HG02840 (cell line): ENCODE measurements around the gene CTNNA1.

Experiments used
- ATAC-seq: cut with Tn5 transposase; IDR thresholded peaks from one replicate; pipeline ENCODE4 v1.9.1; 2021; ENCODE audit warnings: mild to moderate bottlenecking, moderate library complexity, moderate number of reproducible peaks; ENCODE audit not compliant: unreplicated experiment, low FRiP score

CTNNA1 gene

GRCh38 chr5:138943599-138944173 lies 190.5 kb downstream of the CTNNA1 start:
- no peak for ATAC-seq

DNA sequence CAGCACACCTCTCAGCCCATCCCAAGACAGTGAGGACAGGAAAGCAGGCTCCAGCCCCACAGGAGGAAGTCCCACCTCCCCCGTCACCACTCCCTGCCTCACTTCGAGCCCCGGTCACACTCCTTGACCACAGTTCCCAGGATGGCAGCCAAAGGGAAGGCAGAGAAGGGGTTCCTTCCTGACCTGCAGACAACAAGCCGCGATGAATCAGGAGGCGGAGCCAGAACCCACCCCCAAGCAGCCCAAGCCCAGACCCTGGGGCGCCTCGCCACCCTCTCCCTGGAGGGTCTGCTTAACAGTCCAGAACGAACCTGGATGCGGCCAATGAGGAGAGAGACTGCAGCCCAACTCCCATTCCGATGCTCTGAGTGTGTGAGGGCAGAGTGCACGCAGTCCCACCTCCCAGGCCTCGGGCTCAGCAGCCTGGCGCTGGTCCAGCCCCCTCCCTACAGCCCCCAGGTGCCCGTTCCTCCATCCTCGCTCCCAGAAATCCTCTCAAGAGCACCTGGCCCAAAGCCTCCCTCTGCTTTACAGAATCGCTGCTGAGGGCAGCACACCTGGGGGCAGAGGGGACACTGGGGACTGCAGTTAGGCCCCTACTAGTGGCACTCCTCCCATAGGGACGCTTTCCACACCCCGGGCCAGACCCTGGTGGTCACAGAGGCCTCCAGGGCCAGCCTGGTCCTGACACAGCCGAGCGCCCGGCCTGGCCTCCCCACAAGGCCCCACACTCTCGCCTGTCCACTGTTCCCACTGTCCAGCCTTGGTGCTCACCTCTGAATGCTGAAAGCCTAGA lies 191.5 kb downstream of the CTNNA1 start:
- no peak for ATAC-seq

GRCh38 chr5:138945421-138946240 lies 192.4 kb downstream of the CTNNA1 start:
- ATAC-seq, result no peak

- no peak for ATAC-seq
Measured at GRCh38 chr5:138946241-138946623, 193.0 kb downstream of the CTNNA1 start.

DNA sequence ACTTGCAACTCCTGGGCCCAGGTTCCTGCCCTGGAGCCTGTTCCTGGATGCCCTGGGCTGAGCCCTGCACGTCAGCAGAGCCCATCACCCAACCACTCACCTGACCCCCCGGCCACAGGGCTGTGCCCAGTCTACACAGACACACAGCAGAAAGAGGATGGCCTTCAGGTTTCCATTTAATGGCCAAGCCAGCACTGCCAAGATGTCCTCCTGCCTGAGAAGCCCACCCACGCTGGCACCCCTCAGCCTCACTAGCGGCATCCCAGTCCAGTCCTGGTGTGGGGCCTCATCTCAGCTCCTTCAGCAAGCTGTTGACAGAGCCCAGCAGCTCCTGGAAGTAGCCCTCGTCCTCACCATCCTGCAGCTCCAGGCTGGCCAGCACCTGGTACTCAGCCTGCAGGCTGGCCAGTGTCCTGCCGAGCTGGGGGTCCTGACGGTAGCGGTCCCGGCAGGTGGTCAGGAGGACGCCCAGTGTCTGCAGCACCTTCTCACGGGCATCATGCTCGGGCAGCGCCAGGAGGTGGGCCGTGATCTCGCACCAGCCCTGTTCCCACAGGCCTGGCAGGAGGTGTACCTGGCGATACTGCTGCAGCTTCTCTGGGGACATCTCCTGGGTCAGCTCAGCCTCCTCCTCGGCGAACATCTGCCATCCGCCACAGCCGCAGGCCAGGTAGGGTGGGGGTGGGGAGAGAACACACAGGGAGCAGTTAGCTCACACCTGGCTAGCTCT lies 193.8 kb downstream of the CTNNA1 start:
- ATAC-seq, result no peak

GRCh38 chr5:138947780-138948179 lies 194.6 kb downstream of the CTNNA1 start:
- no peak for ATAC-seq

DNA sequence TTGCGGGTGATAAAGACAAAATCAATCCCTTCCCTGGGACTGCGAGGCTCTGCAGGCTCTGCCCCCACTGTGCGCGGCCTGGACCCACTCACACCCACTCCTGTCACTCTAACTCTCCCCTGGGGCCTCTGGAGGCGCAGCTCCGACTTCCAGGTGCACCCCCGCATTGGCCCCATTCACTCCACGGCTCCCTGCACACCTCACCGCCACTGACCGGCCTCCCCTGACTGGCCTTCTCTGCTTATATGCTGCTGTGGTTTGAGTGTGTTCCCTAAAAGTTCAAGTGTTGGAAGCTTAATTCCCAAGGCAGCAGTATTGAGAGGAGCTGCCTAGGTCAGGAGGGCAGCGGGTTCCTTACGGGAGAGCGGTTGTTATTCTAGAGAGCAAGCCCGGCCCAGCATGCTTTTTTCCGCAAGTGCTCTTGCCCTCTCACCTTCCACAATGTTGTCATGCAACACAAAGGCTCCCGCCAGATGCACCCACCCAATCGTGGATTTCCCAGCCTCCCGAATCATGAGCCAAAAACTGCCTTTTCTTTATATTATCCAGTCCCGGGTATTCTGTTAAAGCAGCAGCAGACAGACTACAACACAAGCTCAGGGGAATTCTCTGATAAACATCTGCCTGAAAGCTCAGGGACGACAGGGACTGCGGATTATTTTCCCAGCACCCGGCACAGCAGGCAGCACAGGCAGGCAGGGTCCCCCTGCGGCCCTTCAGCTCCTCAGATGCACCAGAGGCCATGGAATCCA lies 195.4 kb downstream of the CTNNA1 start:
- ATAC-seq, result no peak

- ATAC-seq, result no peak
Measured at GRCh38 chr5:138949223-138949574, 196.0 kb downstream of the CTNNA1 start.

- ATAC-seq, result no peak
Measured at GRCh38 chr5:138949988-138950387, 196.8 kb downstream of the CTNNA1 start.

GRCh38 chr5:138950421-138951031 lies 197.3 kb downstream of the CTNNA1 start:
- ATAC-seq, result no peak

- ATAC-seq, result no peak
Measured at GRCh38 chr5:138951091-138951985, 198.1 kb downstream of the CTNNA1 start.

DNA sequence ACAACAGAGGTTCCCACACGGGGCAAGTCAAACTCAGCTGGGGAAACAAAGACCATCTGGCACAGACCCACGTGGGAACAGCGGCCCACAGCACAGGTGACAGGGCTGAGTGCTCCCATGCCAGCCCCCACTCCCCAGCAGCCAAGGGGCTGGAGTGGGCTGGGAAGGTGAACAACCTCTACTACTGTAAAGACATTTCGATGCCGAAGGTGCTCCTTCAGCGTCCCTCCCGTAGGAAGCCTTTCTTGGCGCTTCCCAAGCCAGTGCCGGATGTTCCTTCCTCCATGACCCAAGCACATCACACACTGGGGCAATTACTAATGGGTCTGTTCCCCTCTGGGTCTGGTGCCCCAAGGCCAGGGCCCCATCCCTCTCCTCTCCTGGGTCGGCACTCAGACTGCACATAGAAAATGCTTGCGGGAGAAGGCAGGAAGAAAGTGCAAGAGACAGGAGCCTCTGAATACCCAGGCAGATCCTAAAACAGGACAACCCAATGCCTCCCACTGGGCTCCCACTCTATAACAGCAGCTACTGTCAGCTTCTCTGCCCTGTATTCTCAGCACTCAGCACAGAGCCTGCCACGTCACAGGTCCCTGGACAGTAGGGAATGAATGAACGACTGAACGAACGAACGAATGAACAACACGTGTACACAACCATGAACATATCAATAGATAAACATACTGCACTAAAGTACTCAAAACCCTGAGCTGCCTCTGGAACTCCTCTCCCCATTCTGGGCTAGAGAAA lies 198.9 kb downstream of the CTNNA1 start:
- no peak for ATAC-seq

- no peak for ATAC-seq
Measured at GRCh38 chr5:138952962-138953361, 199.7 kb downstream of the CTNNA1 start.

- no peak for ATAC-seq
Measured at GRCh38 chr5:138953387-138954256, 200.4 kb downstream of the CTNNA1 start.

DNA sequence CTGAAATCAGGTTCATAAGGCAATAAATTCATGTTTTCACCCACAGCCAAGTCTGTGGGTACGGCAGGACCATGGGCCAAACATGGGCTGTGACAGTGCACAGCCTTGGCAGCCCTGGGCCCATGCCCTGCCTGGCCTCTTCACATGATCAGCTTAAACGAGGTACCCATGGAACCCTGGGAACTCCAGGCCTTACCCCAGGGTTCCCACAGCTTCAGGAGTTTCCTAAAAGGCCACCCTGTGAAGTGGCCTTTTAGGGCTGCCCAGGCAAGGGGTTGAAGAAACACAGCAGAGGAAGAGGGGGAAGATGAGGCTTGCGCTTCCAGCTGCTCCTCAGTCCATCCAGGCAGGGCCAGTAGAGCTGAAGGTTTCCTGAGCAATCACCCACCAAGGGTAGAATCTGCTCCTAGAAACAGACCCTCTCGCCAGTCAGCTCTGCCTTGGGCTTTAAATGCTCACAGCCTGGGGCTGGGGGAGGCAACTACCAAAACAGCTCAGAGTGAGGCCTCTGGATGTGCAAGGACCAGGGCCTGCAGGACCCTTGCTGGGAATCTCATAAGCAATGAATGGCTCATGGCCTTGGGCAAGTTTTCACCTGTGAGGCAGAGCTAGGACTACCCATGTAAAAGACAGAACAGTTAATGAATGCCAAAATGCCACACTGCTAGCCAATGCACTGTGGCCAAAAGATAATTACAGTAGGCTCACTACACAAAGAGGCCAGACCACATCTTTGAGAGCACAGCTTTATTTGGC lies 201.2 kb downstream of the CTNNA1 start:
- ATAC-seq, result no peak

DNA sequence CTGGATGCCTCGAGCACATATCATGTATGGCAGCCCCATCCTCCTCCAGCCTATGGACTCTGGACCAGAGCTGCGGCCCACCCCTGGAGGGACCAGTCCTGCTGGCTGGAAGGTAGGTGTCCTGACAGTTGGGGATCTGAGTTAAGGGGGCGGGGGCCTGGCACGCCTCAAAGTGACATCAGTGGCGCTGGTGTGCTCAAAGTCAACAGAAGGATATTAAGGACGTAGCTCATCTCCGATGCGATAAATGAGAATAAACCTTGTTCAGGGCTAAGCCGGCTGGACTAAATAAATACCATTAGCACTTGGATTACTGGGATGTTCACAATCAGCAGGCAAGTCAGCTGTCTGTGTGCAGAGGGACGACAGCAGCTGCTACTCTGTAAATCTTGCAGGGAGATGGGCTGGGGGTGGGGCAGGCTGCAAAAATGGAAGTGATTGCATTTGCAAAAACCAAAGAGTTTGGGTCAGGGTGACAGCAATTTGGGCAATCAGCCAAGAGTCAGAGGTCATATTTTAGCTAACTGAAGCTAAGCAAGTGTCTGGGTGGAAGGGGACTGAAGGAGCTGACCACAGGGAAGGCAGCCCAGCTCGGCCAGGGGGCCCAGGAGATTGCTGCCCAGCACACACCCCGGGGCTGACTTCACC lies 201.9 kb downstream of the CTNNA1 start:
- ATAC-seq, result no peak
